Measurements from ENCODE around the gene PIBF1.

The PIBF1 gene

GRCh38 chr13:73061473-73061872 is 279.5 kb downstream of the PIBF1 start:
- Histone ChIP-seq H3K4me1 (ENCODE audit: low read depth, poor library complexity, severe bottlenecking) (peaks cover 4% of the 10 kb centered on the region), H2AFZ (ENCODE audit: low read depth) (no peak overlapping the region), H3K27me3 (ENCODE audit: insufficient read depth, low read depth) (no peaks in the 10 kb centered on the region), H3K4me3 (IDR thresholded peaks at IDR 0.05; ENCODE audit: insufficient read depth, low read depth, low read length) (no peak overlapping the region), H3K4me2 (no peak overlapping the region), H3K79me2 (ENCODE audit: insufficient read depth, low read depth) (no peaks in the 10 kb centered on the region), H3K36me3 (ENCODE audit: insufficient read depth) (no peaks in the 10 kb centered on the region), H4K20me1 (ENCODE audit: insufficient read depth) (no peaks in the 10 kb centered on the region), H3K9ac (no peak overlapping the region), H3K27ac (no peak overlapping the region)
- no peak for TF ChIP-seq CTCF (conservative IDR thresholded peaks at IDR 0.05; ENCODE audit: low read depth, low read length)

GRCh38 chr13:73061876-73062275 is 279.9 kb downstream of the PIBF1 start:
- H3K4me1 ChIP-seq (ENCODE audit: low read depth, poor library complexity, severe bottlenecking): peaks cover 4% of the 10 kb centered on the region
- no peaks in the 10 kb centered on the region for H3K79me2 ChIP-seq (ENCODE audit: insufficient read depth, low read depth)

GRCh38 chr13:73062468-73062867 is 280.5 kb downstream of the PIBF1 start:
- Histone ChIP-seq H3K27ac (no peak overlapping the region), H3K9ac (no peak overlapping the region), H4K20me1 (ENCODE audit: insufficient read depth) (no peaks in the 10 kb centered on the region), H3K79me2 (ENCODE audit: insufficient read depth, low read depth) (no peaks in the 10 kb centered on the region), H3K4me1 (ENCODE audit: low read depth, poor library complexity, severe bottlenecking) (peaks cover 4% of the 10 kb centered on the region), H3K36me3 (ENCODE audit: insufficient read depth) (no peaks in the 10 kb centered on the region), H3K27me3 (ENCODE audit: insufficient read depth, low read depth) (no peaks in the 10 kb centered on the region), H3K4me3 (IDR thresholded peaks at IDR 0.05; ENCODE audit: insufficient read depth, low read depth, low read length) (no peak overlapping the region), H2AFZ (ENCODE audit: low read depth) (no peak overlapping the region), H3K4me2 (no peak overlapping the region)
- TF ChIP-seq CTCF (conservative IDR thresholded peaks at IDR 0.05; ENCODE audit: low read depth, low read length): no peak

More at GRCh38 chr13:73061876-73062275, 279.9 kb downstream of the PIBF1 start:
- H3K36me3 ChIP-seq (ENCODE audit: insufficient read depth): no peaks in the 10 kb centered on the region
- no peak for TF ChIP-seq CTCF (conservative IDR thresholded peaks at IDR 0.05; ENCODE audit: low read depth, low read length)
- H3K4me3 ChIP-seq (IDR thresholded peaks at IDR 0.05; ENCODE audit: insufficient read depth, low read depth, low read length): no peak overlapping the region
- H3K27me3 ChIP-seq (ENCODE audit: insufficient read depth, low read depth): no peaks in the 10 kb centered on the region
- H4K20me1 ChIP-seq (ENCODE audit: insufficient read depth): no peaks in the 10 kb centered on the region
- no peak overlapping the region for H3K4me2 ChIP-seq
- no peak overlapping the region for H3K9ac ChIP-seq
- H3K27ac ChIP-seq: no peak overlapping the region
- no peak overlapping the region for H2AFZ ChIP-seq (ENCODE audit: low read depth)

- Histone ChIP-seq H3K27ac (no peak overlapping the region), H3K4me3 (IDR thresholded peaks at IDR 0.05; ENCODE audit: insufficient read depth, low read depth, low read length) (no peak overlapping the region), H3K36me3 (ENCODE audit: insufficient read depth) (no peaks in the 10 kb centered on the region), H3K9ac (no peak overlapping the region), H3K4me2 (no peak overlapping the region), H3K27me3 (ENCODE audit: insufficient read depth, low read depth) (no peaks in the 10 kb centered on the region), H3K79me2 (ENCODE audit: insufficient read depth, low read depth) (no peaks in the 10 kb centered on the region), H4K20me1 (ENCODE audit: insufficient read depth) (no peaks in the 10 kb centered on the region), H2AFZ (ENCODE audit: low read depth) (no peak overlapping the region), H3K4me1 (ENCODE audit: low read depth, poor library complexity, severe bottlenecking) (peaks cover under 1% of the 10 kb centered on the region)
- no peak for TF ChIP-seq CTCF (conservative IDR thresholded peaks at IDR 0.05; ENCODE audit: low read depth, low read length)
Measured at GRCh38 chr13:73063166-73063565, 281.2 kb downstream of the PIBF1 start.

All from KMS-11 (cell line).